ENCODE data around the gene TRDMT1.

The TRDMT1 gene

GRCh38 chr10:17231788-17232187 is 30.3 kb upstream of the TRDMT1 start:
- peak overlapping the region; percentile 96 to 97 for H3K4me3 ChIP-seq (replicated peaks in 1 of 2; ENCODE audit: low read depth in 2 of 2, low read length in 2 of 2)
- TF ChIP-seq CTCF (IDR thresholded peaks at IDR 0.05; ENCODE audit: low read depth, low read length), result no peak
- no peak for DNase-seq (ENCODE audit: low read depth in 2 of 2)

GRCh38 chr10:17229967-17230682 is 28.7 kb upstream of the TRDMT1 start:
- TF ChIP-seq CTCF (IDR thresholded peaks at IDR 0.05; ENCODE audit: low read depth, low read length), result no peak
- peak overlapping the region; percentile 96 to 97 for H3K4me3 ChIP-seq (replicated peaks in 1 of 2; ENCODE audit: low read depth in 2 of 2, low read length in 2 of 2)
- DNase-seq (ENCODE audit: low read depth in 2 of 2), result peak; percentile 75 to 81

- TF ChIP-seq CTCF (IDR thresholded peaks at IDR 0.05; ENCODE audit: low read depth, low read length), result no peak
- peak overlapping the region; percentile 96 to 97 for H3K4me3 ChIP-seq (replicated peaks in 1 of 2; ENCODE audit: low read depth in 2 of 2, low read length in 2 of 2)
- DNase-seq (ENCODE audit: low read depth in 2 of 2), result peak in 1 of 2 donors; percentile 61
These were observed 28.2 kb upstream of the TRDMT1 start for GRCh38 chr10:17229717-17229966.

- TF ChIP-seq CTCF (IDR thresholded peaks at IDR 0.05; ENCODE audit: low read depth, low read length), result no peak
- peak; percentile 92 to 97 for DNase-seq (ENCODE audit: low read depth in 2 of 2)
- H3K4me3 ChIP-seq (replicated peaks in 1 of 2; ENCODE audit: low read depth in 2 of 2, low read length in 2 of 2), result peak overlapping the region; percentile 96 to 97
These were observed 27.7 kb upstream of the TRDMT1 start for GRCh38 chr10:17229016-17229716.

GRCh38 chr10:17228091-17229015 is 26.9 kb upstream of the TRDMT1 start, which contains the start of gene VIM:
Gene VIM, plus strand, starts transcription at chr10:17228241. Its CDS starts 1,182 bp downstream, at chr10:17229423.
- DNase-seq (ENCODE audit: low read depth in 2 of 2), result peak; percentile 96 to 99
- peak within 1 kb of the TSS; percentile 96 to 97 for H3K4me3 ChIP-seq (replicated peaks in 1 of 2; ENCODE audit: low read depth in 2 of 2, low read length in 2 of 2)
- TF ChIP-seq CTCF (IDR thresholded peaks at IDR 0.05; ENCODE audit: low read depth, low read length), result peak; percentile 20

- H3K4me3 ChIP-seq (replicated peaks in 1 of 2; ENCODE audit: low read depth in 2 of 2, low read length in 2 of 2), result peak overlapping the region; percentile 96 to 97
- DNase-seq (ENCODE audit: low read depth in 2 of 2), result peak; percentile 58 to 64
- peak; percentile 57 for TF ChIP-seq CTCF (IDR thresholded peaks at IDR 0.05; ENCODE audit: low read depth, low read length)
These were observed 26.1 kb upstream of the TRDMT1 start for GRCh38 chr10:17227367-17228090.
